SKM-1 (cell line): ENCODE data around the gene KEL.

Experiments
- DNase-seq: peaks from one replicate; lab custom pipeline; 2025; ENCODE audit not compliant: unreplicated experiment; lab: John Stamatoyannopoulos, UW

The KEL gene

DNA sequence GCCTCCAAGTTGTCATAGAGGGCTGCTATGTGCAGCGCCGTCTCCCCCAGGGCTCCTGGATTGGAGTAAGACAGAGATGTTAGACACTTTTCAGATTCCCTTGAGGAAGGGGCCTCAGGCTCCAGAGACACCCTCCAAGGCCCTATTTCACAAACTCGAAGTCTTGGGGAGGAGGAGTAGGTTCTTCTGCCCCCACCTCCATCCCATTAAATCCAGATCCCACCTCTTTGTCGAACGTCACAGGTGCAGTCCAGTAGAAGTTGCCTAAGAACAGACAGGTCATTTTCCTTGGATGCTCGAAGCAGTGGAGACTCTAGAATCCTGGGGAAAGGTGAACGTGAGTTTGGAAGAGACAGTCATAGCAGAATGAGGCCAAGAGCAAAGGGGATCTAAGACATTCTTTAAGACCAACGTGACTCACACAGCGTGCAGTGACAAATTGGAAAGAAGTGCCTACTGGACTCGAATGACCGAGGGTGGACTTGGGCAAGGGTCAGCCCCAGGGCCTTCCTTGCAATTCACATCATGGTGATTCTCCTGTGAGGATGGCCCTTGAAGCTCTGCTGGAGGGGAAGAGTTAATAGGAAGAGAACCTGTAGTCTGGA, 31.9 kb downstream of the KEL start:
- DNase-seq, result no peak

GRCh38 chr7:142927949-142928348, 34.2 kb downstream of the KEL start:
- DNase-seq, result no peak

DNA sequence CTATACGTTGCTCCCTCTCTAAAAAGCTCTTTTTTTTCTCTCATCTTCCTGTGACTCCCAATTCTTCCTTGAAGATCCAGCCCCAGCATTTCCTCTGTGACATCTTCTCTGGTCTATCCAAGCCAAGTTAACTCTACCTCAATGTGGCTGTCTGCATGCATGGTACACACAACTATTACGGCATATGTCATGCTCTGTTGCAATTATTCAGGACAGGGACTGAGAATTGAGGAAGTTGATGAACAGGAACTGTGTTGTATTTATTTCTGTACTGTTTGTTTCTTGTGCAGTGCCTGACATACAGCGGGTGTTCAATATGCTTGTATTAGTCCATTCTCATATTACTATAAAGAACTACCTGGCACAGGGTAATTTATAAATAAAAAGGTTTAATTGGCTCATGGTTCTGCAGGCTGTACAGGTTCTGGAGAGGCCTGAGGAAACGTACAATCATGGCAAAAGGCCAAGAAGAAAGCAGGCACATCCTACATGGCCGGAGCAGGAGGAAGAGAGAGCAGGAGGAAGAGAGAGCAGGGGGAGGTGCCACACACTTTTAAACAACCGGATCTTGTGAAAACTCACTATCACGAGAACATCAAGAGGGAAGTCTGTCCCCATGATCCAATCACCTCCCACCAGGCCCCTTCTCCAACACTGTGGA, 34.9 kb downstream of the KEL start:
- peak; percentile 94 for DNase-seq

GRCh38 chr7:142925413-142925812, 36.8 kb downstream of the KEL start:
- no peak for DNase-seq

DNA sequence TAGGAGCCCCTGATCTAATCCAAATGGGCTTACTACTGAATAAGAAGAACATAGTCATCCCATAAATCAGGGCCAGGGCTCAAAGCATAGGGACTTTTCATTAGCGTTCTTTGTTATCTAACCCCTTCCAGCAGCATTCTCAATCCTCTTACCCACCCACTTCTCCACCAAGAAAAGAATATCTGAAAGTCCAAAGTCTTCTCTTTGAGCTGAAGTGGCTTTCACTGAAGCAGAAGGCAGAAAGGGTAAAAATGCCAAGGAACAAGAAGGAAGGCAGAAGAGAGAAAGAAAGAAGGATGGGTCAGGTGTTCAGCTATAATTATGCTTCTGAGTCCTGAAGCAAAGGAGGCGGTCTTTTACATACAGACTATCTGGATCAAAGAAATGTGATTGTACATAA, 38.8 kb downstream of the KEL start:
- no peak for DNase-seq

GRCh38 chr7:142919656-142920055, 42.5 kb downstream of the KEL start:
- no peak for DNase-seq

DNA sequence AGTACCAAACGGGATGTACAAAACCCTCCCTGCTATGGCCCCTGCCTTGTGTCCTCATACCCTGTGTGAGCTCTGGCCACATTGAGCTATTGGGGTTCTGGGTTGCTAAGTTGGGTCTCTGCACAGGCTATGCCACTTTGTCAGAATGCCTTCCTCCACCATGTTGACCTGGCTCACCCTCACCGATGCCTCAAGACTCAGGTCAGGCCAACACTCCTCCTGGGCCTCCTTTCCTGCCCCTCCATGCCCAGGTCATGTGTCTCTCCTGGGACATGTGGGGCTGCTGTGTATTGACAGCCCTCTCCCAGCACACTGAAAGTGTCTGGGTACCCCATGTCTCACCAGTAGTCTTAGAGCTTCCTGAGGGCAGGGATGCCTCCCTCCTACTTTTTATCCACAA, 43.3 kb downstream of the KEL start:
- no peak for DNase-seq

DNA sequence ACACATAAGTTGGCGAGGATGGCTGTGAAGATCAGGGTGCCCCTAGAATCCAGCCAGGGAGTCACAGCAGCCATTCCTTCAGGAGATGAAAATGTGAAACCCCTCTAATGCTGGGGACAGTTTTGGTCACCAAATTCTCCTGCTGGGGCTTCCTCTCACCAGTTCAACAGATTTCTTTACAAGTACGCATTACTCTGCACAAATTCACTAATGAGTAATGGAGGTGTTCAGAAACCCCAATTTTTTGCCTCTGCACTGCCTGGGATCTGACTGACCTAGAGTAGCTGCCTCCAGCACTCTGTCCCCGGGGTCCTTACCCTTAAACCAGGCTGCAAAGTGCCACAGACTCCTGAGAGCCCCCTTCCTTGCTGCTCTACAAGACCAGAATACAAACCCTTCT, 44.7 kb downstream of the KEL start:
- DNase-seq, result no peak

GRCh38 chr7:142916508-142916907, 45.7 kb downstream of the KEL start:
- DNase-seq, result no peak

- DNase-seq, result no peak
These were observed 46.8 kb downstream of the KEL start for GRCh38 chr7:142915315-142915714.

- no peak for DNase-seq
These were observed 48.0 kb downstream of the KEL start for GRCh38 chr7:142914121-142914520.

- DNase-seq, result no peak
These were observed 48.6 kb downstream of the KEL start for GRCh38 chr7:142913566-142913965.

DNA sequence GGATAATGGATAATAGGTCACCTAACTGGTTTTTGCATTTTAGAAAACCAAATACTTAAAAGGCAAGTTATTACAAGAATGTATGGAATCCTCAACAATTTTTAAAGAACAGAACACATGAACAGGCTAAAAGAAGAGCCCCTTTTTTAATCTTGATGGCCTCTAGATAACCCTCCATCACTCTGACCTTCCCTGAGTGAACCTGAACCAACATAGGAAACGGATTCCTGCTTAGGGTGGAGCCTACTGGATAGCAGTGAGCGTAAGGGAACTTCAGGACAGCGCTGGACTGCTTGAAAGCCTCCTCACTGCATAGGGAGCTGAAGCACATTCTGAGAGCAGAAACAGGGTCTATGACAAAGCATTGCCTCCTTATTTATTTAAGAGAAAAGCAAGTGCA, 49.1 kb downstream of the KEL start:
- DNase-seq, result no peak

GRCh38 chr7:142910481-142910880, 51.7 kb downstream of the KEL start:
- no peak for DNase-seq

- no peak for DNase-seq
These were observed 52.1 kb downstream of the KEL start for GRCh38 chr7:142910031-142910433.

GRCh38 chr7:142908921-142909890, 53.0 kb downstream of the KEL start:
- DNase-seq, result peak; percentile 53

GRCh38 chr7:142908290-142908689, 53.9 kb downstream of the KEL start:
- DNase-seq, result no peak

GRCh38 chr7:142906643-142907042, 55.5 kb downstream of the KEL start:
- no peak for DNase-seq

GRCh38 chr7:142905759-142906158, 56.4 kb downstream of the KEL start:
- no peak for DNase-seq

- no peak for DNase-seq
These were observed 58.0 kb downstream of the KEL start for GRCh38 chr7:142904128-142904527.

- no peak for DNase-seq
These were observed 60.5 kb downstream of the KEL start for GRCh38 chr7:142901426-142902259.
